ENCODE measurements around the gene OTOP2.

OTOP2 gene

DNA sequence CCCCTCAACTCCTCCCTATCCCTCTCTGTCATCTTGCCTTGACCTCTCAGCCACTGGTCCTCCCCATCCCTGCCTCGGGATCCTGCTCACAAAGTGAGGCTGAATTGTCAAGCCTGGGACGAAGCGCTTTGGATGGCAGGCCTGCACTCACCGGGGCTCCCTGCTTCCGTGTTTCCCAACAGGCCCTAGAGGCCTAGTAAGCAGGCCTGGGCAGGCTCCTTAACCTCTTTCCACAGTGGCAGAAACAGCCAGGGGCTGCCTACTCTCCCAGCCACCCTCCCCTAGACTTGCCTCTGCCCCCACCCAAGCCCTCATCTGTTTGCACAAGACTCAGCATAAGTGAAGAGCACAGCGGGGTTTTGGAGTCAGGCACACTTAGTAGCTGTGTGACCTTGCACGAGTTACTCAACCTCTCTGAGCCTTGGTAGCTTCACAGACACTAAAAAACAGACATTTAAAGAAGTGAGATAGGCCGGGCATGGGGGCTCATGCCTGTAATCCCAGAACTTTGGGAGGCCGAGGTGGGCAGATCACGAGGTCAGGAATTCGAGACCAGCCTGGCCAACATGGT lies 25.6 kb upstream of the OTOP2 start:
- no peak overlapping the region for H3K4me2 ChIP-seq (ENCODE audit: low read depth, low read length, poor library complexity, severe bottlenecking)
- no peaks in the 10 kb centered on the region for H3K79me2 ChIP-seq (ENCODE audit: insufficient read depth, low read length)
- no peaks in the 10 kb centered on the region for H3K9me2 ChIP-seq (replicated peaks; ENCODE audit: insufficient read depth, low read length)
- no peak overlapping the region for H3K4me3 ChIP-seq (ENCODE audit: insufficient read depth, low read length, poor library complexity, severe bottlenecking)
- no peaks in the 10 kb centered on the region for H3K36me3 ChIP-seq (ENCODE audit: low read length)
- TF ChIP-seq, protein P1, sequence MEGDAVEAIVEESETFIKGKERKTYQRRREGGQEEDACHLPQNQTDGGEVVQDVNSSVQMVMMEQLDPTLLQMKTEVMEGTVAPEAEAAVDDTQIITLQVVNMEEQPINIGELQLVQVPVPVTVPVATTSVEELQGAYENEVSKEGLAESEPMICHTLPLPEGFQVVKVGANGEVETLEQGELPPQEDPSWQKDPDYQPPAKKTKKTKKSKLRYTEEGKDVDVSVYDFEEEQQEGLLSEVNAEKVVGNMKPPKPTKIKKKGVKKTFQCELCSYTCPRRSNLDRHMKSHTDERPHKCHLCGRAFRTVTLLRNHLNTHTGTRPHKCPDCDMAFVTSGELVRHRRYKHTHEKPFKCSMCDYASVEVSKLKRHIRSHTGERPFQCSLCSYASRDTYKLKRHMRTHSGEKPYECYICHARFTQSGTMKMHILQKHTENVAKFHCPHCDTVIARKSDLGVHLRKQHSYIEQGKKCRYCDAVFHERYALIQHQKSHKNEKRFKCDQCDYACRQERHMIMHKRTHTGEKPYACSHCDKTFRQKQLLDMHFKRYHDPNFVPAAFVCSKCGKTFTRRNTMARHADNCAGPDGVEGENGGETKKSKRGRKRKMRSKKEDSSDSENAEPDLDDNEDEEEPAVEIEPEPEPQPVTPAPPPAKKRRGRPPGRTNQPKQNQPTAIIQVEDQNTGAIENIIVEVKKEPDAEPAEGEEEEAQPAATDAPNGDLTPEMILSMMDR (IDR thresholded peaks at IDR 0.05; ENCODE audit: insufficient read depth, low read length, poor library complexity, severe bottlenecking): no peak
- TF ChIP-seq EZH2phosphoT487 (conservative IDR thresholded peaks at IDR 0.05; ENCODE audit: low read length): no peak
- no peak overlapping the region for H2AFZ ChIP-seq (ENCODE audit: low read depth, low read length, severe bottlenecking)
- no peaks in the 10 kb centered on the region for H3F3A ChIP-seq (ENCODE audit: insufficient read depth)
- H3K27me3 ChIP-seq (ENCODE audit: low read length): no peaks in the 10 kb centered on the region
- H3K27ac ChIP-seq (ENCODE audit: low read depth, low read length): no peak overlapping the region
- H4K20me1 ChIP-seq (ENCODE audit: low read depth, low read length): no peaks in the 10 kb centered on the region
- H3K9me3 ChIP-seq (ENCODE audit: insufficient read depth, low read length): no peaks in the 10 kb centered on the region
- H3K9ac ChIP-seq (ENCODE audit: low read length): no peak overlapping the region

DNA sequence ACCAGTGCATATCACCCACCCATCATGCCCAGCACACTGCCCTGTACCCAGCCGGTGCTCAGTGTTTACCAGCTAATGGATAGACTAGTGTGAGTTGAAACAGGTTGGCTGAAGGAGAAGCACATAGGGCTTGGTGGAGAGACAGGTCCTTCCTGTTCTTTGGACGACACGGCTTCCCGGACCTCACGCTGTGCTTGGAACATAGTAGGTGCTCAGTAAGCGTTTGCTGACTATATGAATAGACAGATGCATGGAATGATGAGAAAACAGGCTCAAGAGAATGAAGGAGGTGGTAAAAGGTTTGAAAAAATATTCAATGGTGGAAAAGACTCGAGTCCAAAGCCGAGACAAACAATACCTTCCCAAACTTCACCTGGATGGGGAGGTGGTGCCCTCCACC lies 23.9 kb upstream of the OTOP2 start:
- Histone ChIP-seq H3K79me2 (ENCODE audit: insufficient read depth, low read length) (no peaks in the 10 kb centered on the region), H2AFZ (ENCODE audit: low read depth, low read length, severe bottlenecking) (no peak overlapping the region), H3K4me2 (ENCODE audit: low read depth, low read length, poor library complexity, severe bottlenecking) (no peak overlapping the region)

DNA sequence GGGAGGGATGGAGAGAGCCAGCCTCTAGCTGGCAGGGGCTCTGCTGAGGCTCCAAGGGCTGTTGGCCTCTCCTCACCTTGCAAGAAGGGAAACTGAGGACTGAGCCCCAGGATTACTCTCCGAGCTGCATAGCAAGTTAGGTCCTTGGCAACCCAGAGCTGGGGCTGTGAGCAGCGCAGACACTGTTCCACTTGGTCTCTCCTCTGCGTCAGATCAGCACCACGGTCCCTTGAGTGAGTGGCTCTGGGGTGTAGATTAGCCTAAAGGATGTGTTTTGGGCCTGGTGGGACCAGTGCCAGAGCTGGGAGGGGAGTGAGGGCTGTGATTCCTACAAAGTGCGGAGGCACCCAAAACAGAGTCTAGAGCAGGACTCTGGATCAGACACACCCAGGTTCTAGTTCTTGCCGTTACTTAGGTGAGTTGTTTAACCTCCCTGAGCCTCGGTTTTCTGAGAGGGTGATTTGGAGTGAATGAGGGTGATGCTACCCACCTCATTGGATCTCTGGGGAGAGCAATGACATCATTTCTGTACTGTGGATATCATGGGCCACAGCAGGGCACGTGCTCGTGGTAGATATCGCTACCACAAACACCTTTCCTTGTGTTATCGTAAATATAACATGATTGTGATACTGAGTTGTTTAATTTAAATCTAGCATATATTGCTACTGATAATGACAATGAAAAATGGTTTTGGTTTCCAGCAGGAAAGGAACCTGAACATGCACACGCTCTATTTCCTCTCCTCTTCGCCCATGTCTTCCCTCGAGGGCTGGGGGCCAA lies 22.5 kb upstream of the OTOP2 start:
- no peaks in the 10 kb centered on the region for H3K27me3 ChIP-seq (ENCODE audit: low read length)
- no peak overlapping the region for H3K27ac ChIP-seq (ENCODE audit: low read depth, low read length)
- no peaks in the 10 kb centered on the region for H4K20me1 ChIP-seq (ENCODE audit: low read depth, low read length)
- no peak overlapping the region for H3K4me3 ChIP-seq (ENCODE audit: insufficient read depth, low read length, poor library complexity, severe bottlenecking)
- H3K9me3 ChIP-seq (ENCODE audit: insufficient read depth, low read length): no peaks in the 10 kb centered on the region
- no peaks in the 10 kb centered on the region for H3F3A ChIP-seq (ENCODE audit: insufficient read depth)
- no peaks in the 10 kb centered on the region for H3K9me2 ChIP-seq (replicated peaks; ENCODE audit: insufficient read depth, low read length)
- H3K4me2 ChIP-seq (ENCODE audit: low read depth, low read length, poor library complexity, severe bottlenecking): no peak overlapping the region
- TF ChIP-seq EZH2phosphoT487 (conservative IDR thresholded peaks at IDR 0.05; ENCODE audit: low read length): no peak
- TF ChIP-seq, protein P1 (IDR thresholded peaks at IDR 0.05; ENCODE audit: insufficient read depth, low read length, poor library complexity, severe bottlenecking): no peak
- H2AFZ ChIP-seq (ENCODE audit: low read depth, low read length, severe bottlenecking): no peak overlapping the region
- no peaks in the 10 kb centered on the region for H3K79me2 ChIP-seq (ENCODE audit: insufficient read depth, low read length)
- H3K9ac ChIP-seq (ENCODE audit: low read length): no peak overlapping the region
- no peaks in the 10 kb centered on the region for H3K36me3 ChIP-seq (ENCODE audit: low read length)

More for the DNA sequence above, 23.9 kb upstream of the OTOP2 start:
- Histone ChIP-seq H4K20me1 (ENCODE audit: low read depth, low read length) (no peaks in the 10 kb centered on the region), H3K36me3 (ENCODE audit: low read length) (no peaks in the 10 kb centered on the region), H3K9ac (ENCODE audit: low read length) (no peak overlapping the region), H3K9me2 (replicated peaks; ENCODE audit: insufficient read depth, low read length) (no peaks in the 10 kb centered on the region), H3K9me3 (ENCODE audit: insufficient read depth, low read length) (no peaks in the 10 kb centered on the region), H3K27ac (ENCODE audit: low read depth, low read length) (no peak overlapping the region), H3F3A (ENCODE audit: insufficient read depth) (no peaks in the 10 kb centered on the region), H3K4me3 (ENCODE audit: insufficient read depth, low read length, poor library complexity, severe bottlenecking) (no peak overlapping the region), H3K27me3 (ENCODE audit: low read length) (no peaks in the 10 kb centered on the region)
- TF ChIP-seq EZH2phosphoT487 (conservative IDR thresholded peaks at IDR 0.05; ENCODE audit: low read length): no peak
- TF ChIP-seq, protein P1 (IDR thresholded peaks at IDR 0.05; ENCODE audit: insufficient read depth, low read length, poor library complexity, severe bottlenecking): no peak

All from SU-DHL-6 (cell line).